HG02678 (cell line): ENCODE measurements around the gene ABLIM3.
"Not testable (repeated sequence)": the region's sequence is repeated elsewhere in the genome, so short reads cannot be mapped to it uniquely, and the experiment has no call there.

Experiments used
- ATAC-seq: cut with Tn5 transposase; IDR thresholded peaks from one replicate; pipeline ENCODE4 v1.9.1; 2021; ENCODE audit warnings: mild to moderate bottlenecking, moderate library complexity; ENCODE audit not compliant: unreplicated experiment

The ABLIM3 gene

GRCh38 chr5:149246906-149247305 is 105.6 kb downstream of the ABLIM3 start:
- ATAC-seq, result no peak

- ATAC-seq, result no peak
These were observed 106.4 kb downstream of the ABLIM3 start for GRCh38 chr5:149247726-149248125.

- ATAC-seq, result no peak
These were observed 110.3 kb downstream of the ABLIM3 start for GRCh38 chr5:149251546-149251945.

GRCh38 chr5:149254506-149254905 is 113.2 kb downstream of the ABLIM3 start:
- no peak for ATAC-seq

GRCh38 chr5:149256451-149256850 is 115.2 kb downstream of the ABLIM3 start:
- no peak for ATAC-seq

GRCh38 chr5:149257131-149257530 is 115.8 kb downstream of the ABLIM3 start:
- no peak for ATAC-seq

GRCh38 chr5:149257889-149258705 is 116.8 kb downstream of the ABLIM3 start:
- no peak for ATAC-seq

- no peak for ATAC-seq
These were observed 119.5 kb downstream of the ABLIM3 start for GRCh38 chr5:149260761-149261160.

- ATAC-seq, result no peak
These were observed 120.0 kb downstream of the ABLIM3 start for GRCh38 chr5:149261246-149261645.

- ATAC-seq, result no peak
These were observed 121.0 kb downstream of the ABLIM3 start for GRCh38 chr5:149262315-149262714.

- peak; percentile 90 for ATAC-seq
These were observed 123.3 kb downstream of the ABLIM3 start for GRCh38 chr5:149264439-149265067.

GRCh38 chr5:149265068-149265465 is 123.8 kb downstream of the ABLIM3 start:
- no peak for ATAC-seq

GRCh38 chr5:149265597-149265996 is 124.3 kb downstream of the ABLIM3 start:
- no peak for ATAC-seq

- no peak for ATAC-seq
These were observed 126.1 kb downstream of the ABLIM3 start for GRCh38 chr5:149267241-149267973.

- ATAC-seq, result peak; percentile 41
These were observed 127.8 kb downstream of the ABLIM3 start for GRCh38 chr5:149268928-149269557.

- ATAC-seq, result no peak
These were observed 130.0 kb downstream of the ABLIM3 start for GRCh38 chr5:149271195-149271715.

GRCh38 chr5:149271716-149272563 is 130.6 kb downstream of the ABLIM3 start, which contains the start of gene AFAP1L1:
Gene AFAP1L1 (plus strand): TSS chr5:149271859. CDS start chr5:149271969, 110 bp downstream.
- ATAC-seq, result no peak

GRCh38 chr5:149272781-149273180 is 131.5 kb downstream of the ABLIM3 start:
- not testable (repeated sequence) for ATAC-seq

GRCh38 chr5:149273237-149273636 is 131.9 kb downstream of the ABLIM3 start:
- no peak for ATAC-seq

GRCh38 chr5:149273950-149274349 is 132.7 kb downstream of the ABLIM3 start:
- no peak for ATAC-seq
